ENCODE measurements around the gene RNF187.

DNA sequence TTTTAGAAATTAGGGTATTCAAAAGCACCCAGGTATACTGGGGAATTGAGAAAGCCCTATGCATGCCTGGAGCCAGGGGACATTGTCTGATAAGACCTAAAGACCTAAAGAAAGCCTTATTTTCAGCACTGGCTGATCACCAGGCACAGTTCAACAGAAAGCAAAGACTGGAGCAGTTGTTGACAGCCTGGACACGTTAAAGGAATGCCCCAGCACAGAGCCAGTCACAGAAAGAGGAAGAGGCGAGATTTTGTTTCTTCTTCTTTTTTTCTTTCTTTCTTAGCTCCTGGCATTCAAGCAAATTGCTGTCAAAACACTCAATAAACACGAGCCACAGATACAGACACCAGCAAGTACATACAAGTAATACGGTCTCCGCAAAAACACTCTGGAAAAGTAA, 40.4 kb downstream of the RNF187 start:
- TF ChIP-seq, protein P1, sequence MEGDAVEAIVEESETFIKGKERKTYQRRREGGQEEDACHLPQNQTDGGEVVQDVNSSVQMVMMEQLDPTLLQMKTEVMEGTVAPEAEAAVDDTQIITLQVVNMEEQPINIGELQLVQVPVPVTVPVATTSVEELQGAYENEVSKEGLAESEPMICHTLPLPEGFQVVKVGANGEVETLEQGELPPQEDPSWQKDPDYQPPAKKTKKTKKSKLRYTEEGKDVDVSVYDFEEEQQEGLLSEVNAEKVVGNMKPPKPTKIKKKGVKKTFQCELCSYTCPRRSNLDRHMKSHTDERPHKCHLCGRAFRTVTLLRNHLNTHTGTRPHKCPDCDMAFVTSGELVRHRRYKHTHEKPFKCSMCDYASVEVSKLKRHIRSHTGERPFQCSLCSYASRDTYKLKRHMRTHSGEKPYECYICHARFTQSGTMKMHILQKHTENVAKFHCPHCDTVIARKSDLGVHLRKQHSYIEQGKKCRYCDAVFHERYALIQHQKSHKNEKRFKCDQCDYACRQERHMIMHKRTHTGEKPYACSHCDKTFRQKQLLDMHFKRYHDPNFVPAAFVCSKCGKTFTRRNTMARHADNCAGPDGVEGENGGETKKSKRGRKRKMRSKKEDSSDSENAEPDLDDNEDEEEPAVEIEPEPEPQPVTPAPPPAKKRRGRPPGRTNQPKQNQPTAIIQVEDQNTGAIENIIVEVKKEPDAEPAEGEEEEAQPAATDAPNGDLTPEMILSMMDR (conservative IDR thresholded peaks at IDR 0.05; ENCODE audit: low read depth, low read length): no peak
- TF ChIP-seq EZH2phosphoT487 (IDR thresholded peaks at IDR 0.05; ENCODE audit: borderline replicate concordance, low read length): no peak

All from PC-3 (cell line).